ENCODE measurements around the gene IRX6. TPM values are rescaled to one million over a fixed set of nuclear protein-coding genes. Genes with fewer than 3 reads are reported as not detected.
A peak's percentile ranks its signal among the peaks of the same experiment; 100 is the strongest.

Gene IRX6
- total RNA-seq, 6 donors from 2014 or later: 2.1 to 10.3 (median 4.3) TPM

GRCh38 chr16:55302635-55303034 lies 21.4 kb upstream of the IRX6 start:
- Histone ChIP-seq H3K4me3 (no peak overlapping the region), H3K27ac (no peak overlapping the region), H3K27me3 (no peaks in the 10 kb centered on the region), H3K9me3 (no peaks in the 10 kb centered on the region), H3K4me1 (no peaks in the 10 kb centered on the region), H3K36me3 (no peaks in the 10 kb centered on the region)
- ATAC-seq (ENCODE audit: low FRiP score in 2 of 2) (no peak), DNase-seq (no peak)
- TF ChIP-seq, protein P1, sequence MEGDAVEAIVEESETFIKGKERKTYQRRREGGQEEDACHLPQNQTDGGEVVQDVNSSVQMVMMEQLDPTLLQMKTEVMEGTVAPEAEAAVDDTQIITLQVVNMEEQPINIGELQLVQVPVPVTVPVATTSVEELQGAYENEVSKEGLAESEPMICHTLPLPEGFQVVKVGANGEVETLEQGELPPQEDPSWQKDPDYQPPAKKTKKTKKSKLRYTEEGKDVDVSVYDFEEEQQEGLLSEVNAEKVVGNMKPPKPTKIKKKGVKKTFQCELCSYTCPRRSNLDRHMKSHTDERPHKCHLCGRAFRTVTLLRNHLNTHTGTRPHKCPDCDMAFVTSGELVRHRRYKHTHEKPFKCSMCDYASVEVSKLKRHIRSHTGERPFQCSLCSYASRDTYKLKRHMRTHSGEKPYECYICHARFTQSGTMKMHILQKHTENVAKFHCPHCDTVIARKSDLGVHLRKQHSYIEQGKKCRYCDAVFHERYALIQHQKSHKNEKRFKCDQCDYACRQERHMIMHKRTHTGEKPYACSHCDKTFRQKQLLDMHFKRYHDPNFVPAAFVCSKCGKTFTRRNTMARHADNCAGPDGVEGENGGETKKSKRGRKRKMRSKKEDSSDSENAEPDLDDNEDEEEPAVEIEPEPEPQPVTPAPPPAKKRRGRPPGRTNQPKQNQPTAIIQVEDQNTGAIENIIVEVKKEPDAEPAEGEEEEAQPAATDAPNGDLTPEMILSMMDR (IDR thresholded peaks at IDR 0.05): no peak
- TF ChIP-seq POLR2AphosphoS5 (IDR thresholded peaks at IDR 0.05) (no peak), EP300 (IDR thresholded peaks at IDR 0.05) (no peak), POLR2A (IDR thresholded peaks at IDR 0.05) (no peak)
- 43 to 44% methylated on average over 6 of the region's 6 CpGs for WGBS, 2 donors

DNA sequence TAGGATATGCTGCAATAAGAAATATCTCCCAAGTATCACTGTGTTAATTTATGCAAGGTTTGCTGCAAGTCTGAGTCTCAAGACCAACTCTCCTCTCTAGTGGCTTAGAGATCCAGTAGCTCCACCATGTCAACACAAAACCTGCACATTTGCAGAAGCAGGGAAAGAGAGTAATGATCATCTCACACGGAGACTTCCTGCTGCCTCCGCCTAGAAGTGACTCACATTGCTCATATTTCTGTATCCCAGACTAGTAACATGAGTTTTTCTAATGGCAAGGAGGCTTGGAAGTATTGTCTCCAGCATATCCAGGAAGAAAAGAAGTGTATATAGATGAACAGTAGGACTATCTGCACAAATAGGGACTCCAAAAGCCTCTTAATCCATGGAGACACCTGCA lies 15.0 kb upstream of the IRX6 start:
- Histone ChIP-seq H3K27ac (no peak overlapping the region), H3K4me1 (no peaks in the 10 kb centered on the region), H3K9me3 (no peaks in the 10 kb centered on the region), H3K4me3 (no peak overlapping the region), H3K36me3 (no peaks in the 10 kb centered on the region), H3K27me3 (no peaks in the 10 kb centered on the region)
- TF ChIP-seq, protein P1 (IDR thresholded peaks at IDR 0.05): no peak
- TF ChIP-seq POLR2AphosphoS5 (IDR thresholded peaks at IDR 0.05) (no peak), POLR2A (IDR thresholded peaks at IDR 0.05) (no peak), EP300 (IDR thresholded peaks at IDR 0.05) (no peak)
- WGBS, 2 donors: 79 to 83% methylated on average over 2 of the region's 2 CpGs
- DNase-seq: no peak
- ATAC-seq (ENCODE audit: low FRiP score in 2 of 2): no peak

DNA sequence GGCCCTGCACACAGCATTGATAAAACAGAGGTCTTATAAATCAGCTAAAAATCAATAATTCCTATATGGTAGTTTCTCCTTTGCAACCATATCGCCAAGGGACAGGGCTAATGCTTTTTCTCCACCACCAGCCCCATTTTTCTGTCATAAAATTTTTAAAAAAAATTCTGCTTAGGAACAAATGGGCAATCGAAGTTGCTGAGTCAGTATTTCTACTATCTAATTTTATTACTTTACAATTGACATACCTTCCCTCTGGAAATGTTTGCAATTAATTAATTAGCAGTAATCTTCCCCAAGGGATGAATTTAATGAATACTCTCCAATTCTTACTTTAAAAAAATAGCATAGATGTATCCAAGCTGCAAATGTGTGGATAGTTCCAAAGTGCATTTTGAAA lies 1.7 kb upstream of the IRX6 start:
- ATAC-seq (ENCODE audit: low FRiP score in 2 of 2) (no peak), DNase-seq (no peak)
- no peak overlapping the region for H3K27ac ChIP-seq
- H3K4me1 ChIP-seq: peaks cover 0 to 20% (median 7%) of the 10 kb centered on the region in 4 donors
- no peaks in the 10 kb centered on the region for H3K9me3 ChIP-seq
- WGBS, 2 donors: 78 to 79% methylated on average over 2 of the region's 2 CpGs
- H3K27me3 ChIP-seq: peaks cover 0 to 26% (median 7%) of the 10 kb centered on the region in 4 donors
- H3K4me3 ChIP-seq: no peak overlapping the region
- TF ChIP-seq POLR2AphosphoS5 (IDR thresholded peaks at IDR 0.05): no peak
- TF ChIP-seq, protein P1 (IDR thresholded peaks at IDR 0.05): no peak
- TF ChIP-seq EP300 (IDR thresholded peaks at IDR 0.05): no peak
- no peak for TF ChIP-seq POLR2A (IDR thresholded peaks at IDR 0.05)
- no peaks in the 10 kb centered on the region for H3K36me3 ChIP-seq

- WGBS, 2 donors: 1 to 3% methylated on average over 48 to 63 of the region's 70 CpGs
- ATAC-seq (ENCODE audit: low FRiP score in 2 of 2): peak in 1 of 2 donors; percentile 25
- peaks cover 0 to 26% (median 8%) of the 10 kb centered on the region in 4 donors for H3K27me3 ChIP-seq
- peaks cover 0 to 20% (median 7%) of the 10 kb centered on the region in 4 donors for H3K4me1 ChIP-seq
- H3K4me3 ChIP-seq: peak overlapping the region in 3 of 4 donors; percentile 37 to 43 (median 42)
- H3K36me3 ChIP-seq: no peaks in the 10 kb centered on the region
- H3K27ac ChIP-seq: peak overlapping the region in 2 of 4 donors; percentile 30 to 35
- no peak for TF ChIP-seq POLR2AphosphoS5 (IDR thresholded peaks at IDR 0.05)
- TF ChIP-seq, protein P1 (IDR thresholded peaks at IDR 0.05): no peak
- TF ChIP-seq EP300 (IDR thresholded peaks at IDR 0.05): no peak
- TF ChIP-seq POLR2A (IDR thresholded peaks at IDR 0.05): no peak
- no peaks in the 10 kb centered on the region for H3K9me3 ChIP-seq
- peak in 1 of 2 donors; percentile 86 for DNase-seq
Measured at GRCh38 chr16:55324285-55325079, 479 bp downstream of the IRX6 start.
